Measurements from ENCODE around the gene DDX1. TPM values are rescaled to one million over a fixed set of nuclear protein-coding genes. Genes with fewer than 3 reads are reported as not detected.

The DDX1 gene
- total and polyA plus RNA-seq, 10 of the 15 experiments (the other 5 are each of a cell fraction or from before 2014, with no cell fraction given): 53.2 to 134 (median 85.6) TPM

GRCh38 chr2:15570104-15570503 lies 21.6 kb upstream of the DDX1 start:
- intact Hi-C loops (cut with micrococcal nuclease; ENCODE audit: unreplicated experiment) (loop anchor here (10.0 kb wide), 1 partner anchor 415 kb away; no protein-coding TSS in a partner anchor), in situ Hi-C loops (cut with MboI) (no loop called here)
- ChIA-PET CTCF (interaction anchor here (1.2 to 1.4 kb wide), 2 partner anchors 8 to 9 kb away, joined by 3 to 5 read pairs; partner anchors contain the start of gene NBAS), POLR2A (interaction anchor here (0.9 kb wide), 1 partner anchor 9 kb away, joined by 3 read pairs; the partner anchor contains the start of gene NBAS), SMC1A (ENCODE audit: uncharacterized antibody, unreplicated experiment) (interaction anchor here (1.3 kb wide), 1 partner anchor 12 kb away, joined by 4 read pairs; no protein-coding TSS in a partner anchor), RAD21 (ENCODE audit: unreplicated experiment) (no interaction called here)
- H3K4me3 ChIP-seq: no peak overlapping the region
- no peak overlapping the region for H3K4me2 ChIP-seq (ENCODE audit: control insufficient read depth, insufficient read depth)
- no peak overlapping the region for H3K27ac ChIP-seq (ENCODE audit: control insufficient read depth, insufficient read depth)
- no peak for ATAC-seq
- no peaks in the 10 kb centered on the region for H3K79me2 ChIP-seq (ENCODE audit: control insufficient read depth, insufficient read depth, low read length)
- no peaks in the 10 kb centered on the region for H4K20me1 ChIP-seq (ENCODE audit: control insufficient read depth, insufficient read depth)
- H3K27me3 ChIP-seq (replicated peaks in 1 of 2; ENCODE audit: control insufficient read depth in 2 of 2, insufficient read depth in 2 of 2, low read length in 1 of 2): no peaks in the 10 kb centered on the region
- TF ChIP-seq CBX3 (IDR thresholded peaks at IDR 0.05; ENCODE audit: borderline replicate concordance, low read depth) (no peak), IRF4 (IDR thresholded peaks at IDR 0.05; ENCODE audit: low read depth, low read length) (no peak), GABPA (IDR thresholded peaks at IDR 0.05; ENCODE audit: low read depth) (no peak), TAF1 (IDR thresholded peaks at IDR 0.05; ENCODE audit: borderline replicate concordance, low read depth, low read length) (no peak), ZNF207 (IDR thresholded peaks at IDR 0.05; ENCODE audit: borderline replicate concordance) (no peak), YBX1 (IDR thresholded peaks at IDR 0.05) (no peak), YY1 (IDR thresholded peaks at IDR 0.05; ENCODE audit: low read depth, low read length) (no peak), ZNF217 (IDR thresholded peaks at IDR 0.05) (no peak)
- TF ChIP-seq, protein P1, sequence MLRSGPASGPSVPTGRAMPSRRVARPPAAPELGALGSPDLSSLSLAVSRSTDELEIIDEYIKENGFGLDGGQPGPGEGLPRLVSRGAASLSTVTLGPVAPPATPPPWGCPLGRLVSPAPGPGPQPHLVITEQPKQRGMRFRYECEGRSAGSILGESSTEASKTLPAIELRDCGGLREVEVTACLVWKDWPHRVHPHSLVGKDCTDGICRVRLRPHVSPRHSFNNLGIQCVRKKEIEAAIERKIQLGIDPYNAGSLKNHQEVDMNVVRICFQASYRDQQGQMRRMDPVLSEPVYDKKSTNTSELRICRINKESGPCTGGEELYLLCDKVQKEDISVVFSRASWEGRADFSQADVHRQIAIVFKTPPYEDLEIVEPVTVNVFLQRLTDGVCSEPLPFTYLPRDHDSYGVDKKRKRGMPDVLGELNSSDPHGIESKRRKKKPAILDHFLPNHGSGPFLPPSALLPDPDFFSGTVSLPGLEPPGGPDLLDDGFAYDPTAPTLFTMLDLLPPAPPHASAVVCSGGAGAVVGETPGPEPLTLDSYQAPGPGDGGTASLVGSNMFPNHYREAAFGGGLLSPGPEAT (IDR thresholded peaks at IDR 0.05; ENCODE audit: low read depth): no peak
- BruUV-seq (replicated peaks): no TSS peak
- no peak overlapping the region for H3K9ac ChIP-seq (ENCODE audit: control insufficient read depth, insufficient read depth, low read length)
- no peak for DNase-seq (ENCODE audit: low read depth, low spot score)
- H3K36me3 ChIP-seq (ENCODE audit: control insufficient read depth in 2 of 2, insufficient read depth in 2 of 2, low read length in 1 of 2): no peaks in the 10 kb centered on the region
- FAIRE-seq: no peak
- WGBS (ENCODE audit: insufficient coverage, insufficient replicate concordance, low lambda C conversion rate, missing lambda C conversion rate): 20% methylated on average over 5 of the region's 5 CpGs
- H3K4me1 ChIP-seq (ENCODE audit: control insufficient read depth, insufficient read depth, low read length): no peaks in the 10 kb centered on the region
- H2AFZ ChIP-seq (ENCODE audit: control insufficient read depth, low read depth, low read length): no peak overlapping the region
- H3K9me3 ChIP-seq (replicated peaks; ENCODE audit: control insufficient read depth, insufficient read depth, low read length): no peaks in the 10 kb centered on the region
